Upper lobe of left lung (tissue), 6 donors: ENCODE results near the gene TRDN. TPM values are rescaled to one million over a fixed set of nuclear protein-coding genes. Genes with fewer than 3 reads are reported as not detected.

Source experiments
- ATAC-seq, 2 donors: fragments of 200-7000 bp; cut with Tn5 transposase; one replicate each; pipeline ENCODE4 v1.9.1; 2022; ENCODE audit warnings: mild to moderate bottlenecking in 2 of 2, moderate library complexity in 2 of 2; ENCODE audit not compliant: low FRiP score in 2 of 2
- DNase-seq, 2 donors: peaks; one replicate each; pipeline ENCODE4 v3.0.0-alpha.2; 2019 to 2020
- H3K27ac ChIP-seq, 4 donors: fragments of 200-600 bp; sonication (generic); one replicate each; pipeline ENCODE4 v1.5.1; 2016 to 2019
- H3K27me3 ChIP-seq, 4 donors: fragments of 200-600 bp; sonication (generic); one replicate each; pipeline ENCODE4 v1.5.1; 2017 to 2019
- H3K36me3 ChIP-seq, 4 donors: fragments of 200-600 bp; sonication (generic); one replicate each; pipeline ENCODE4 v1.5.1; 2016 to 2019
- H3K4me1 ChIP-seq, 4 donors: fragments of 200-600 bp; sonication (generic); one replicate each; pipeline ENCODE4 v1.5.1; 2018 to 2019
- H3K4me3 ChIP-seq, 4 donors: fragments of 200-600 bp; sonication (generic); one replicate each; pipeline ENCODE4 v1.5.1; 2017 to 2019; ENCODE audit warnings: mild to moderate bottlenecking in 2 of 4, moderate library complexity in 1 of 4
- H3K9me3 ChIP-seq, 4 donors: fragments of 200-600 bp; sonication (generic); one replicate each; pipeline ENCODE4 v1.5.1; 2018 to 2019
- CTCF ChIP-seq, 6 experiments: fragments of 450-650 bp in 4 of 6; fragments of 200-600 bp in 2 of 6; sonication (generic) in 2 of 6; IDR thresholded peaks; one replicate each; pipeline ENCODE4 v1.5.1; 2016 to 2019; ENCODE audit warnings: antibody characterized with exemption in 6 of 6
- EP300 ChIP-seq, 4 donors: sonication (generic); formaldehyde crosslinking; IDR thresholded peaks; one replicate each; pipeline ENCODE4 v1.5.1; 2017; ENCODE audit warnings: antibody characterized with exemption in 4 of 4, control low read depth in 2 of 4
- POLR2A ChIP-seq, 4 donors: fragments of 450-650 bp; IDR thresholded peaks; one replicate each; pipeline ENCODE4 v1.5.1; 2016 to 2017; ENCODE audit warnings: antibody characterized with exemption in 4 of 4, mild to moderate bottlenecking in 2 of 4
- POLR2AphosphoS5 ChIP-seq, 2 donors: sonication (generic); formaldehyde crosslinking; IDR thresholded peaks; one replicate each; pipeline ENCODE4 v1.5.1; 2017; ENCODE audit warnings: antibody characterized with exemption in 2 of 2
- whole genome bisulfite sequencing, 2 donors: methylation state at CpG; one replicate each; pipeline ENCODE4 v1.1.5; 2017 to 2018; 5-methylcytosine and 5-hydroxymethylcytosine counted together
- total RNA-seq, 6 donors: library from RNA; depleted of rRNA in 4 of 6; stranded (reverse); fragments of >200 nt in 4 of 6; gene quantifications; one replicate each; pipeline versions ENCODE4 v1.1.0 to v1.2.1, GENCODE V29; 2016 to 2021
- donor health status: DM: no; HTN: no; CAD: no; lungs with moderate emphysema.
- donor health status: DM: no; HTN: yes; CAD: no; lungs with severe emphysema.

The TRDN gene
- total RNA-seq, 6 donors from 2014 or later, result 0.20 TPM; not detected in 5

GRCh38 chr6:123352279-123352678, 284.5 kb downstream of the TRDN start:
- no peak for TF ChIP-seq CTCF (IDR thresholded peaks at IDR 0.05)
- TF ChIP-seq POLR2AphosphoS5 (IDR thresholded peaks at IDR 0.05), result no peak
- TF ChIP-seq EP300 (IDR thresholded peaks at IDR 0.05), result no peak
- no peak for TF ChIP-seq POLR2A (IDR thresholded peaks at IDR 0.05)
- Histone ChIP-seq H3K27ac (no peak overlapping the region), H3K36me3 (no peaks in the 10 kb centered on the region), H3K4me3 (no peak overlapping the region), H3K27me3 (no peaks in the 10 kb centered on the region), H3K9me3 (no peaks in the 10 kb centered on the region), H3K4me1 (no peaks in the 10 kb centered on the region)
- DNase-seq (no peak), ATAC-seq (no peak)
- 62 to 63% methylated on average over 3 of the region's 3 CpGs for WGBS, 2 donors

- Histone ChIP-seq H3K4me3 (no peak overlapping the region), H3K27me3 (no peaks in the 10 kb centered on the region), H3K4me1 (no peaks in the 10 kb centered on the region), H3K36me3 (no peaks in the 10 kb centered on the region), H3K27ac (no peak overlapping the region), H3K9me3 (no peaks in the 10 kb centered on the region)
- TF ChIP-seq POLR2A (IDR thresholded peaks at IDR 0.05), result no peak
- TF ChIP-seq POLR2AphosphoS5 (IDR thresholded peaks at IDR 0.05), result no peak
- no peak for ATAC-seq
- 81 to 83% methylated on average over 1 of the region's 1 CpG for WGBS, 2 donors
- no peak for DNase-seq
These were observed 292.9 kb downstream of the TRDN start for GRCh38 chr6:123343836-123344235.

- Histone ChIP-seq H3K9me3 (no peaks in the 10 kb centered on the region), H3K27ac (no peak overlapping the region), H3K27me3 (no peaks in the 10 kb centered on the region), H3K36me3 (no peaks in the 10 kb centered on the region), H3K4me1 (no peaks in the 10 kb centered on the region), H3K4me3 (no peak overlapping the region)
- DNase-seq (no peak), ATAC-seq (no peak)
- no peak for TF ChIP-seq POLR2AphosphoS5 (IDR thresholded peaks at IDR 0.05)
- no peak for TF ChIP-seq EP300 (IDR thresholded peaks at IDR 0.05)
- TF ChIP-seq CTCF (IDR thresholded peaks at IDR 0.05), result no peak
- no peak for TF ChIP-seq POLR2A (IDR thresholded peaks at IDR 0.05)
These were observed 298.4 kb downstream of the TRDN start for GRCh38 chr6:123338394-123338793.

- 64 to 72% methylated on average over 3 of the region's 3 CpGs for WGBS, 2 donors
- TF ChIP-seq CTCF (IDR thresholded peaks at IDR 0.05) (no peak), POLR2A (IDR thresholded peaks at IDR 0.05) (no peak), POLR2AphosphoS5 (IDR thresholded peaks at IDR 0.05) (no peak), EP300 (IDR thresholded peaks at IDR 0.05) (no peak)
- no peak overlapping the region for H3K27ac ChIP-seq
- DNase-seq (no peak), ATAC-seq (no peak)
- H3K4me1 ChIP-seq, result no peaks in the 10 kb centered on the region
- H3K27me3 ChIP-seq, result no peaks in the 10 kb centered on the region
- H3K36me3 ChIP-seq, result no peaks in the 10 kb centered on the region
- H3K9me3 ChIP-seq, result no peaks in the 10 kb centered on the region
- H3K4me3 ChIP-seq, result no peak overlapping the region
These were observed 303.6 kb downstream of the TRDN start for GRCh38 chr6:123333000-123333756.

- Histone ChIP-seq H3K27ac (no peak overlapping the region), H3K27me3 (no peaks in the 10 kb centered on the region), H3K9me3 (no peaks in the 10 kb centered on the region), H3K4me3 (no peak overlapping the region), H3K36me3 (no peaks in the 10 kb centered on the region), H3K4me1 (no peaks in the 10 kb centered on the region)
- DNase-seq (no peak), ATAC-seq (no peak)
- no peak for TF ChIP-seq CTCF (IDR thresholded peaks at IDR 0.05)
- no peak for TF ChIP-seq POLR2AphosphoS5 (IDR thresholded peaks at IDR 0.05)
- no peak for TF ChIP-seq EP300 (IDR thresholded peaks at IDR 0.05)
- TF ChIP-seq POLR2A (IDR thresholded peaks at IDR 0.05), result no peak
- 83 to 89% methylated on average over 2 of the region's 2 CpGs for WGBS, 2 donors
These were observed 304.7 kb downstream of the TRDN start for GRCh38 chr6:123332070-123332469.
